Prostate gland (tissue), 2 donors: Measurements from ENCODE around the gene TMCO4. TPM values are rescaled to one million over a fixed set of nuclear protein-coding genes. Genes with fewer than 3 reads are reported as not detected.

ENCODE experiments used
- DNase-seq: peaks from one replicate; pipeline ENCODE4 v3.0.0-alpha.2; 2019; ENCODE audit warnings: low spot score
- H3K27ac ChIP-seq, 2 donors: fragments of 200-600 bp; sonication (generic); 2 replicates each; pipeline ENCODE4 v1.5.1; 2017 to 2019
- H3K27me3 ChIP-seq: fragments of 200-600 bp; sonication (generic); replicated peaks from 2 replicates; pipeline ENCODE4 v1.5.1; 2019; ENCODE audit not compliant: insufficient read depth
- H3K36me3 ChIP-seq, 2 donors: fragments of 200-600 bp; sonication (generic); 1 replicate in 1 of 2; 2 replicates in 1 of 2; pipeline versions ENCODE4 v1.5.1 to v1.8.1; 2017 to 2019
- H3K4me1 ChIP-seq: fragments of 200-600 bp; sonication (generic); replicated peaks from 2 replicates; pipeline ENCODE4 v1.5.1; 2019
- H3K4me3 ChIP-seq, 2 donors: fragments of 200-600 bp; sonication (generic); 2 replicates each; pipeline ENCODE4 v1.5.1; 2017 to 2019
- H3K9me3 ChIP-seq: fragments of 200-600 bp; sonication (generic); 2 replicates; pipeline ENCODE4 v1.5.1; 2017
- CTCF ChIP-seq, 4 experiments: fragments of 200-600 bp in 2 of 4; fragments of 450-650 bp in 2 of 4; sonication (generic) in 2 of 4; IDR thresholded peaks; 1 replicate in 3 of 4; 2 replicates in 1 of 4; pipeline ENCODE4 v1.5.1; 2016 to 2019; ENCODE audit warnings: antibody characterized with exemption in 4 of 4, mild to moderate bottlenecking in 2 of 4, moderate library complexity in 2 of 4
- POLR2A ChIP-seq: fragments of 450-650 bp; IDR thresholded peaks from one replicate; pipeline ENCODE4 v1.6.1; 2016; ENCODE audit warnings: antibody characterized with exemption, mild to moderate bottlenecking
- POLR2AphosphoS5 ChIP-seq: sonication (generic); formaldehyde crosslinking; IDR thresholded peaks from one replicate; pipeline ENCODE4 v1.6.1; 2017; ENCODE audit warnings: antibody characterized with exemption
- WGBS: methylation state at CpG from one replicate; pipeline ENCODE4 v1.1.5; 2018; 5-methylcytosine and 5-hydroxymethylcytosine counted together
- intact Hi-C: fragments of 100-400 bp; cut with DNase I; formaldehyde crosslinking; loops from one replicate; pipeline ENCODE4 v1.14.2; 2022
- total RNA-seq, 2 donors: library from RNA; depleted of rRNA; stranded (reverse); fragments of >200 nt; gene quantifications; one replicate each; pipeline ENCODE4 v1.1.0, GENCODE V29; 2016

TMCO4 gene
- total RNA-seq, 2 donors from 2014 or later, result 60.5 to 89.9 TPM

GRCh38 chr1:19704247-19705113 lies 95.2 kb downstream of the TMCO4 start:
- Histone ChIP-seq H3K27me3 (no peaks in the 10 kb centered on the region), H3K9me3 (no peaks in the 10 kb centered on the region), H3K36me3 (peaks cover 0 to 3% of the 10 kb centered on the region in 2 donors), H3K4me3 (no peak overlapping the region), H3K4me1 (peaks cover 6% of the 10 kb centered on the region), H3K27ac (peak overlapping the region; percentile 73 to 81)
- DNase-seq, result peak; percentile 71
- 14% methylated on average over 19 of the region's 19 CpGs for WGBS
- intact Hi-C loops, result loop anchor here (5.0 kb wide), 1 partner anchor 42 kb away; the partner anchor contains the start of gene HTR6
- TF ChIP-seq POLR2A (no peak), POLR2AphosphoS5 (peak; percentile 57), CTCF (IDR thresholded peaks at IDR 0.05) (peak; percentile 73 to 94 (median 85))

- H3K27ac ChIP-seq, result peak overlapping the region; percentile 73 to 81
- no peaks in the 10 kb centered on the region for H3K27me3 ChIP-seq
- peaks cover 2 to 3% of the 10 kb centered on the region in 2 donors for H3K36me3 ChIP-seq
- peaks cover 6% of the 10 kb centered on the region for H3K4me1 ChIP-seq
- DNase-seq, result no peak
- TF ChIP-seq POLR2AphosphoS5 (no peak), POLR2A (no peak), CTCF (IDR thresholded peaks at IDR 0.05) (no peak)
- H3K4me3 ChIP-seq, result no peak overlapping the region
- 94% methylated on average over 3 of the region's 3 CpGs for WGBS
- intact Hi-C loops, result loop anchor here (5.0 kb wide), 1 partner anchor 41 kb away; the partner anchor contains the start of gene HTR6
- no peaks in the 10 kb centered on the region for H3K9me3 ChIP-seq
Measured at GRCh38 chr1:19703280-19703679, 96.4 kb downstream of the TMCO4 start.

GRCh38 chr1:19700079-19700777 lies 99.5 kb downstream of the TMCO4 start:
- H3K9me3 ChIP-seq, result no peaks in the 10 kb centered on the region
- peaks cover 6% of the 10 kb centered on the region for H3K4me1 ChIP-seq
- peaks cover 3 to 6% of the 10 kb centered on the region in 2 donors for H3K36me3 ChIP-seq
- H3K27me3 ChIP-seq, result no peaks in the 10 kb centered on the region
- WGBS, result 92% methylated on average over 14 of the region's 14 CpGs
- no peak overlapping the region for H3K27ac ChIP-seq
- TF ChIP-seq CTCF (IDR thresholded peaks at IDR 0.05) (no peak), POLR2AphosphoS5 (no peak), POLR2A (no peak)
- intact Hi-C loops, result loop anchor here (5.0 kb wide), 1 partner anchor 38 kb away; the partner anchor contains the start of gene HTR6
- DNase-seq, result no peak
- no peak overlapping the region for H3K4me3 ChIP-seq

- TF ChIP-seq POLR2A, result no peak
- no peaks in the 10 kb centered on the region for H3K27me3 ChIP-seq
- H3K36me3 ChIP-seq, result peaks cover 3 to 6% of the 10 kb centered on the region in 2 donors
- no peaks in the 10 kb centered on the region for H3K4me1 ChIP-seq
- H3K4me3 ChIP-seq, result no peak overlapping the region
- intact Hi-C loops, result no loop called here
- H3K27ac ChIP-seq, result no peak overlapping the region
- no peaks in the 10 kb centered on the region for H3K9me3 ChIP-seq
- WGBS, result 89% methylated on average over 4 of the region's 4 CpGs
- no peak for DNase-seq
Measured at GRCh38 chr1:19698181-19698580, 101.5 kb downstream of the TMCO4 start.

- WGBS, result 98% methylated on average over 8 of the region's 8 CpGs
Measured at GRCh38 chr1:19696820-19697219, 102.9 kb downstream of the TMCO4 start.

More at GRCh38 chr1:19696820-19697219, 102.9 kb downstream of the TMCO4 start:
- Histone ChIP-seq H3K4me3 (no peak overlapping the region), H3K27me3 (no peaks in the 10 kb centered on the region), H3K4me1 (no peaks in the 10 kb centered on the region), H3K27ac (no peak overlapping the region), H3K9me3 (no peaks in the 10 kb centered on the region), H3K36me3 (peaks cover 3 to 6% of the 10 kb centered on the region in 2 donors)
- intact Hi-C loops, result no loop called here
- no peak for TF ChIP-seq POLR2A
- TF ChIP-seq POLR2AphosphoS5, result no peak
- no peak for TF ChIP-seq CTCF (IDR thresholded peaks at IDR 0.05)
- DNase-seq, result no peak
